Keratinocyte (primary cell): Measurements from ENCODE around the gene RNF166. TPM values are rescaled to one million over a fixed set of nuclear protein-coding genes. Genes with fewer than 3 reads are reported as not detected.

Source experiments
- DNase-seq: peaks from one replicate; pipeline ENCODE4 v3.0.0-alpha.2; 2011; ENCODE audit warnings: low read depth, missing footprints, low spot score
- FAIRE-seq: peaks from 2 replicates; lab custom pipeline; 2011; peaks lifted over from hg19 to GRCh38; lab: Jason Lieb, UNC
- H2AFZ ChIP-seq: 2 replicates; pipeline ENCODE4 v1.6.0; 2012; ENCODE audit warnings: low read length, control low read depth, inconsistent platforms; ENCODE audit not compliant: control insufficient read depth
- H3K27ac ChIP-seq: 2 replicates; pipeline ENCODE4 v1.5.1; 2011; ENCODE audit warnings: low read length; ENCODE audit not compliant: control insufficient read depth, insufficient read depth
- H3K27me3 ChIP-seq: 3 replicates; pipeline ENCODE4 v1.6.0; 2011; ENCODE audit warnings: low read length; ENCODE audit not compliant: control insufficient read depth, insufficient read depth; ENCODE audit errors: extremely low read depth
- H3K36me3 ChIP-seq, 2 experiments: 2 replicates in 1 of 2; 3 replicates in 1 of 2; pipeline ENCODE4 v1.5.1; 2011; ENCODE audit warnings: low read length in 2 of 2, mild to moderate bottlenecking in 1 of 2; ENCODE audit not compliant: control insufficient read depth in 2 of 2, insufficient read depth in 2 of 2; ENCODE audit errors: extremely low read depth in 1 of 2
- H3K4me1 ChIP-seq: 3 replicates; pipeline ENCODE4 v1.5.1; 2011; ENCODE audit warnings: low read length; ENCODE audit not compliant: control insufficient read depth, insufficient read depth; ENCODE audit errors: extremely low read depth
- H3K4me2 ChIP-seq: 3 replicates; pipeline ENCODE4 v1.6.0; 2011; ENCODE audit warnings: low read depth, low read length; ENCODE audit not compliant: control insufficient read depth, insufficient read depth; ENCODE audit errors: extremely low read depth
- H3K4me3 ChIP-seq, 3 experiments: fragments of 200-600 bp in 1 of 3; sonication (generic) in 1 of 3; 2 replicates in 2 of 3; 3 replicates in 1 of 3; pipeline ENCODE4 v1.5.1; 2011 to 2016; ENCODE audit warnings: low read length in 3 of 3, mild to moderate bottlenecking in 3 of 3, control low read depth in 2 of 3, inconsistent platforms in 1 of 3, low read depth in 1 of 3, mixed read lengths in 1 of 3, mixed run types in 1 of 3, moderate library complexity in 1 of 3; ENCODE audit not compliant: control insufficient read depth in 2 of 3, insufficient read depth in 2 of 3; ENCODE audit errors: extremely low read depth in 1 of 3
- H3K79me2 ChIP-seq: 2 replicates; pipeline ENCODE4 v1.6.0; 2012; ENCODE audit warnings: low read length; ENCODE audit not compliant: control insufficient read depth, insufficient read depth
- H3K9ac ChIP-seq: 3 replicates; pipeline ENCODE4 v1.6.0; 2011; ENCODE audit warnings: low read length; ENCODE audit not compliant: control insufficient read depth, insufficient read depth; ENCODE audit errors: extremely low read depth
- H3K9me1 ChIP-seq: 3 replicates; pipeline ENCODE4 v1.6.0; 2011; ENCODE audit warnings: low read length; ENCODE audit not compliant: control insufficient read depth, insufficient read depth; ENCODE audit errors: extremely low read depth
- H3K9me3 ChIP-seq: 2 replicates; pipeline ENCODE4 v1.5.1; 2012; ENCODE audit warnings: low read depth, low read length; ENCODE audit not compliant: control insufficient read depth
- H4K20me1 ChIP-seq: 3 replicates; pipeline ENCODE4 v1.6.0; 2011; ENCODE audit warnings: low read length; ENCODE audit not compliant: control insufficient read depth, insufficient read depth; ENCODE audit errors: extremely low read depth
- EZH2 ChIP-seq: IDR thresholded peaks from one replicate; pipeline ENCODE4 v1.6.1; 2012; ENCODE audit warnings: inconsistent platforms, mild to moderate bottlenecking, low read length, moderate library complexity
- dilution Hi-C: fragments of 300-500 bp; cut with MboI; formaldehyde crosslinking; loops from one replicate; pipeline ENCODE4 v1.7.0; 2020; ENCODE audit warnings: low sequenced_read_pairs; ENCODE audit not compliant: extremely low pct_ligation_motif_present
- polyA plus RNA-seq, 5 experiments: library from polyadenylated mRNA; depleted of rRNA in 3 of 5; stranded (reverse) in 3 of 5; stranded (forward) in 1 of 5; unstranded in 1 of 5; fragments of >200 nt; gene quantifications; 1 replicate in 1 of 5; 2 replicates in 3 of 5; 3 replicates in 1 of 5; pipeline versions ENCODE4 v1.2.1 to v1.2.3, GENCODE V29; 2011 to 2012; ENCODE audit warnings: missing spikeins in 2 of 5, low read depth in 1 of 5, low replicate concordance in 1 of 5
- TF ChIP-seq, protein P1 (sequence below), 3 experiments: IDR thresholded peaks in 1 of 3; conservative IDR thresholded peaks in 1 of 3; optimal IDR thresholded peaks in 1 of 3; 2 replicates in 2 of 3; 3 replicates in 1 of 3; pipeline versions ENCODE3 to v1.5.1; 2011; ENCODE audit warnings: low read length in 3 of 3, mild to moderate bottlenecking in 3 of 3, moderate library complexity in 2 of 3, control low read depth in 1 of 3, inconsistent platforms in 1 of 3; ENCODE audit not compliant: insufficient read depth in 2 of 3; ENCODE audit errors: extremely low read depth in 1 of 3

RNF166 gene
- polyA plus RNA-seq, 1 donor (not counting 4 experiments of a cell fraction or from before 2014, with no cell fraction given), result 3.4 TPM

DNA sequence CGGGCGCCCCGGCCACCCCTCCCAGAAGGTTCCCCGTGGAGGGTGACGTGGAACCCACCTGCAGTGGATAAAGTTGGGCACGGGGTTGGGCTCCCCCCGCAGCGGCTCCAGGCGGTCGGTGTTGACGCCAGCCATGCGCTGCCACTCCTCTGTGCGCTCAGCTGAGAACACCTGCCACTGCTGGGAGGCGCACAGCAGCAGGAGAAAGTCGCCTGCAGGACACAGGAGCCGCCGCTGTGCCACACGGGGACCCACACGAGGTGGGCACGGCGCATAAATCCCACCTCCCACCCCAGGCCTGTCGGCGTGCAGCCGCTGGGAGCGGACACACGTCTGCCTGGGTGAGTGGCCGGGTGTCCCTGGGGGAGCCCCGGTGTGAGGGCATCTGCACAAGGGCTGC, 20.8 kb upstream of the RNF166 start:
- dilution Hi-C loops, result no loop called here
- no peak overlapping the region for H3K9ac ChIP-seq
- H3K36me3 ChIP-seq, result peaks cover 34 to 52% of the 10 kb centered on the region in 2 experiments

DNA sequence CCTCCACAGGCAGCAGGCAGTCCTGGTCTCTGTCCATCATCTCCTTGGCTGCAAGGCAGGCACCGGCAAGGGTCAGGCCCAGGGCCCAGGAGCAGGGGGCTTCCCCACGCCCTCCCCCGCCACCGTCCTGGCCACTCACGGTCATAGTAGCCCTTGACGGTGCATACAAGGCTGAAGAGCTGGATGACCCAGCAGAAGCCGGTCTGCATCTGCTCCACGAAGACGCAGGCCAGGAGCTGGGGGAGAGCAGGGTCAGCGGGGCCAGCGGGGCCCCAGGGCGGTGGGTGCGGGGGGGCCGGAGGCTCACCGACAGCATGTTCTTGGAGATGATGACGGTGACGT, 20.2 kb upstream of the RNF166 start:
- no peak overlapping the region for H3K9ac ChIP-seq
- H3K9me1 ChIP-seq, result no peaks in the 10 kb centered on the region
- no peaks in the 10 kb centered on the region for H3K79me2 ChIP-seq
- no peak overlapping the region for H3K27ac ChIP-seq
- TF ChIP-seq, protein P1, sequence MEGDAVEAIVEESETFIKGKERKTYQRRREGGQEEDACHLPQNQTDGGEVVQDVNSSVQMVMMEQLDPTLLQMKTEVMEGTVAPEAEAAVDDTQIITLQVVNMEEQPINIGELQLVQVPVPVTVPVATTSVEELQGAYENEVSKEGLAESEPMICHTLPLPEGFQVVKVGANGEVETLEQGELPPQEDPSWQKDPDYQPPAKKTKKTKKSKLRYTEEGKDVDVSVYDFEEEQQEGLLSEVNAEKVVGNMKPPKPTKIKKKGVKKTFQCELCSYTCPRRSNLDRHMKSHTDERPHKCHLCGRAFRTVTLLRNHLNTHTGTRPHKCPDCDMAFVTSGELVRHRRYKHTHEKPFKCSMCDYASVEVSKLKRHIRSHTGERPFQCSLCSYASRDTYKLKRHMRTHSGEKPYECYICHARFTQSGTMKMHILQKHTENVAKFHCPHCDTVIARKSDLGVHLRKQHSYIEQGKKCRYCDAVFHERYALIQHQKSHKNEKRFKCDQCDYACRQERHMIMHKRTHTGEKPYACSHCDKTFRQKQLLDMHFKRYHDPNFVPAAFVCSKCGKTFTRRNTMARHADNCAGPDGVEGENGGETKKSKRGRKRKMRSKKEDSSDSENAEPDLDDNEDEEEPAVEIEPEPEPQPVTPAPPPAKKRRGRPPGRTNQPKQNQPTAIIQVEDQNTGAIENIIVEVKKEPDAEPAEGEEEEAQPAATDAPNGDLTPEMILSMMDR (optimal IDR thresholded peaks at IDR 0.05 in 1 of 3, IDR thresholded peaks at IDR 0.05 in 1 of 3, conservative IDR thresholded peaks at IDR 0.05 in 1 of 3; ENCODE audit: extremely low read depth in 1 of 3, insufficient read depth in 2 of 3, low read length in 3 of 3), result no peak
- TF ChIP-seq EZH2, result no peak
- no peak for DNase-seq
- no peak overlapping the region for H3K4me2 ChIP-seq
- H3K4me1 ChIP-seq, result no peaks in the 10 kb centered on the region
- no peak overlapping the region for H2AFZ ChIP-seq
- H3K36me3 ChIP-seq, result peaks cover 33 to 55% of the 10 kb centered on the region in 2 experiments
- dilution Hi-C loops, result no loop called here
- no peaks in the 10 kb centered on the region for H3K27me3 ChIP-seq
- no peak overlapping the region for H3K4me3 ChIP-seq
- H4K20me1 ChIP-seq, result no peaks in the 10 kb centered on the region
- no peaks in the 10 kb centered on the region for H3K9me3 ChIP-seq
- FAIRE-seq, result no peak

More for the DNA sequence above, 20.8 kb upstream of the RNF166 start:
- Histone ChIP-seq H3K27ac (no peak overlapping the region), H2AFZ (no peak overlapping the region), H3K79me2 (no peaks in the 10 kb centered on the region), H3K9me1 (no peaks in the 10 kb centered on the region), H3K27me3 (no peaks in the 10 kb centered on the region), H3K4me3 (no peak overlapping the region), H3K4me1 (no peaks in the 10 kb centered on the region), H3K4me2 (no peak overlapping the region), H4K20me1 (no peaks in the 10 kb centered on the region), H3K9me3 (no peaks in the 10 kb centered on the region)
- DNase-seq, result no peak
- TF ChIP-seq, protein P1 (optimal IDR thresholded peaks at IDR 0.05 in 1 of 3, IDR thresholded peaks at IDR 0.05 in 1 of 3, conservative IDR thresholded peaks at IDR 0.05 in 1 of 3; ENCODE audit: extremely low read depth in 1 of 3, insufficient read depth in 2 of 3, low read length in 3 of 3), result no peak
- TF ChIP-seq EZH2, result no peak
- FAIRE-seq, result no peak
